Anterior cingulate cortex (tissue), 58 donors: Measurements from ENCODE around the gene PIP4K2C.

Experiments
- DNase-seq, 58 donors: peaks; one replicate each; lab custom pipeline; 2025; lab: John Stamatoyannopoulos, UW

The PIP4K2C gene

DNA sequence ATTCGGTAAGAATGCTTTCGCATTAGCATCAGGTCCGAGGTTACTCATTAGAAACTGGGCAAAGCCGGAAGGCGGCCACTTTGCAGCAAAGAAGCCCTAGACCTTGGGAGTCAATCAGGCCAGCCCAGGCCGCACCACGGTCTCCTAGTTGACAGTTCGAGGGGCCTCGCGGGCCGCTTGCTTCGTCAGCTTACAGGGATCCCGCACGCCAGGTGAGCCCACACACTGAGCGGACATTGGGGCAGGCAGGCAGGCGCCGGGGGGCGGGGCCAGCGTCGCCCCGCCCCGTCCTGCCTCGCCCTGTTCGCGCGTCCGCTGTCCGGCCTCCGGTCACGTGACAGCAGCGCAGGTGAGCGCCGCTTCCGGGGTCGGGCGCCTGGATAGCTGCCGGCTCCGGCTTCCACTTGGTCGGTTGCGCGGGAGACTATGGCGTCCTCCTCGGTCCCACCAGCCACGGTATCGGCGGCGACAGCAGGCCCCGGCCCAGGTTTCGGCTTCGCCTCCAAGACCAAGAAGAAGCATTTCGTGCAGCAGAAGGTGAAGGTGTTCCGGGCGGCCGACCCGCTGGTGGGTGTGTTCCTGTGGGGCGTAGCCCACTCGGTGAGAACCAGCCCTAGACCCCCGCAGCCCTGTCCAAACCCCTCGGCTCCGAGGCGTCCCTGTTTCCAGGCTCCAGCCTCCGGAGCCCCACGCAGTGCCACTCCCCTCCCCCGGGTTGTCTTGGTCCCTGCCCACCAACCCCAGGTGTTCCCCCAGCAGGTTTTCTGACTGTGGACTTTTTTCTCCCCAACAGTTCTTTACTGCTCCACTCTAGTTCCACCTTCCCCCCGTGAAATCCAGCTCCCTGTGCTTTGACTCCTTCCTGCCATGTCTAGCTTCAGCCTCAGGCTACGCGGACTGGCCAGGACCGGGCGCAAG, at the start of gene PIP4K2C:
Gene PIP4K2C, plus strand, starts transcription at position 329 of the 918 bp plus-strand sequence. Its CDS starts 98 bp downstream, at position 427.
- DNase-seq: peak; percentile 27 to 86 (median 69)

DNA sequence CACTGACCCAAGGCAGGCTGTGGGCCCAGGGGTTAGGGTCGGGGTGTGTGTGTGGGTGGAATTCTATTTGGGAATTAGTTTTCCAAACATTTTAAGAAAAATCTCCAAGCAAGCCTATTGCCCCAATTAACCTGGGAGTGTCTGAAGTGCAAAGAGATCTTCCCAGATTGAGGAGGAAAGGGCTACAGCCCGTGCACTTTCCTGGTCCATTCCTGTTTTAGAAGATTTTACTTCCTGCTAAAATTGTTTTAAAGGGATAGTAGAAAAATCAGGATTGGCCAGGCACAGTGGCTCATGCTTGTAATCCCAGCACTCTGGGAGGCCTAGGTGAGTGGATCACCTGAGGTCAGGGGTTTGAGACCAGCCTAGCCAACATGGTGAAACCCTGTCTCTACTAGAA, 49.3 kb upstream of the PIP4K2C start:
- no peak for DNase-seq

DNA sequence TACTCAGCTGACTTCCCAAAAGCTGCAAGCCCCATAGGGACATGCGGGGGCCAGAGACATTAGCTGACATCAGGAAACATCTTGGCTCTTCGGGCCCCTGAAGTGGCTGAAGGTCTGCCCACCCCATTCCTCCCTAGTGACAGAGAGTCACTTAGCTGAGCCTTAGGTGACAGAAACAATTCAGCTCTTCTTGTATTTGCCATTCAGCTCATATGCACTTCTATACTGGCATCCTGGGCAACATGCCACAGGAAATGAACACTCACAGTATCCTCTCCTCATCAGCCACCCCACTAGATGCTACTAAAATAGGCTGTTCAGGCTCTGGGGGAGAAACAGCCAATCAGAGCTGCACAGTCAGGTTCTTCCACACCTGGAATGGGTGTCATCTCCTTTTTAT, 47.4 kb upstream of the PIP4K2C start:
- peak in 26 of 58 donors; percentile 8 to 61 (median 18) for DNase-seq

DNA sequence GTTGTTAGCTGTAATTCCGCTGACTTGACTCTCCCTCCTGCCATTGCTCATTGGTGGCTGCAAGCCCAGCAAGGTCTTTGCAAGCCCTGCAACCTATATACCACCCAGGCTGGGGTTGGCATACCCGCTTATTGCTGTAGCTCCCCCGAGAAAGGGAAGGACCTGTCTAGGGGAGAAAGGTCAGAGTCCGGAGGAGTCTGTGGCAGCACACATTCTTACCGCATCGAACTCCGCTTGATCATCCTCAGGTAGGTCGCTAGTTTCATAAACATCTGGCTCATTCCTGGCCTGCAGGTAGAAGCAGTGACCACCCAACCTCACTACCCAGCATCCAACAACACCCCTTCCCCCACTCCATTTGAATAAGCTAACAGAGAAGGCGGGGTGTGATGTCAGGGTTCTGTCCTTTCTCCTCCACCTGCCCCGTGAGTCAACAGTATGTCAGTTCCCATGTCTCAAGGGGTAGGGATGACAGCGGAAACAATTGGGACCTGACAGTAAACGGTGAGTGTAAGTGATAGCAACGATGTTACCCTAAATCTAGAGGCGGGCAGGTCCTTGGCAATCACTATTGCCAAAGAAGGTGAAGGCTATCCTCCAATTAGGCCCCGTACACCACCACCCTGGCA, 45.1 kb upstream of the PIP4K2C start:
- DNase-seq: no peak

DNA sequence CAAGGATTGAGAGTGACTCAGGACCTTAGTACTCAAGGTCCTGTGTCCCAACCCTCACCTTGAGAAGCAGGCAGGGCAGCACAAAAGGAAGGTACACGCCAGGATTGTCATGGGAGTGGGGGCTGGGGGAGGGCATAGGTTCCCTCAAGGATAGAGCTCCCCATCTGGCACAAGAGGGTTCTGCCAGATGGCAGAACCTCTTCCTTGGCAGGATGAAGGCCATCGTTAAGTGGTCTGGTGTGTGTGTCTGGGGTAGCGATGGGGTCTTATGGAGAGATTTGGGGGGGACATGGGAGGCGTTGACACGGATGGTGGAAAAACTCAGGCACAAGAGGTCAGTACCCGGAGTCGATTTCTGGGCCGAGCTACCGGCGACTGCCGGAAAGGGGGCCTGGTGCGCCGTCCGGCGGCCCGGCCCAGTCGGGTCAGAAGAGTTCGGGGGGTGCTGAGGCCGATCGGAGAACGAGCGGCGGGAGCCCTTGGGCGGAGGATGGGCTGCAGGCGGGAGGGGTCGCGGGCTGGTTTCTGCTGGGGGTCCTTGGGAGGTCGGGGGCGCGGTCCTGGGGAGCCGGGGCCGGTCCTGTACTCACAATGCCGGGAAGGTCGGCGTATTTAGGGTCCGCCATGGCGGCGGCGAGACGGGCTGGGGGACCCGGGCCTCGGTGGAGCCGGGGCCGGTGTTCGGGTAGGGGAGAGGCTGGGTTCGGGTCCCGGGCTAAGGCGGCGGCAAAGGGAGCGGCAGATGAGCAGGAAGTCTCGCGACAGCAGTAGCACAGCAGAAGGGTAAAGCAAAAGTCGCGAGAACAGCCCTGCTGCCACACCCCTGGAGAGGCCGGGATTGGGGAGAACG, 44.3 kb upstream of the PIP4K2C start, which contains the start of gene DCTN2:
Gene DCTN2, minus strand, starts transcription at position 755 of the 850 bp plus-strand sequence. Its CDS starts 129 bp downstream, at position 626.
- peak; percentile 50 to 98 (median 93) for DNase-seq

DNA sequence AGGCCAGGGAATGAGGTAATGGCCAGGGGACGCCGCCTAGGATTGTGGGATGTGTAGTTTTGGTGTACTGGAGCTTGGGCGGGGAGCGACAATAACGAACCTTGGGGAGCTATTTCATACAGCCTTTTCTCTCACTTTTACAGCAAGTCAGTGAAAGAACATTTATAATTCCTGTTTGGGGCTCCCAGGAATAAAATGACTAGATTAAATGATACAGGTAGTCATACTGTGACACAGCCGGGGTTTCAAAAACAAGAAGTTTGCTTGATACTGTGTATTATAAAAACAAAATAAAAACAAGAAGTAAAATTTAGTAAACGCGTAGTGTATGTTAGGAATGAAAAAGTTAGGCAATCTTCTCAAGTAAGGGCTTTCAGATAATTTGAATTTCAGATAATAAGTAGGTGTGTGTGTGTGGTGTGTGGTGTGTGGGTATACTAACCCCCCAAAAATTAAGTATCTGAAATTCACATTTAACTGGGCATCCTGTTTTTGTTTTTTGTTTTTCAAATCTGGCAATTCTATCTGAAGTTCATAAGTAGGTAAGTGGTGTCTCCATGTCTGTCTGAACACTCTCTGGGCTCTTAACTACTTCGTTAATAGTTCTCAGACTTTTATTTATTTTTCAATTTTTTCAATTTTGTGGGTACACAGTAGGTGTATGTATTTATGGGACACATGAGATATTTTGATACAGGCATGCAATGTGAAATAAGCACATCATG, 43.5 kb upstream of the PIP4K2C start:
- DNase-seq: no peak

DNA sequence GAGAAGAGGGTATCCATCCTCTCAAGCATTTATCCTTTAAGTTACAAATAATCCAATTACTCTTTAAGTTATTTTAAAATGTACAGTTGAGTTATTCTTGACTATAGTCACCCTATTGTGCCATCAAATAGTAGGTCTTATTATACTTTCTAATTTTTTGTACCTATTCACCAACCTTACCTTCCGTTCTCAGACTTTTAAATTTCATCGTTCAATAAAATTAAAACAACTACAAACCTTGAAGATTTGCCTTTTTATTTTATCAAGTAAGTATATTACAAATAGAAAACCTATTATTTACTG, 43.0 kb upstream of the PIP4K2C start:
- no peak for DNase-seq

DNA sequence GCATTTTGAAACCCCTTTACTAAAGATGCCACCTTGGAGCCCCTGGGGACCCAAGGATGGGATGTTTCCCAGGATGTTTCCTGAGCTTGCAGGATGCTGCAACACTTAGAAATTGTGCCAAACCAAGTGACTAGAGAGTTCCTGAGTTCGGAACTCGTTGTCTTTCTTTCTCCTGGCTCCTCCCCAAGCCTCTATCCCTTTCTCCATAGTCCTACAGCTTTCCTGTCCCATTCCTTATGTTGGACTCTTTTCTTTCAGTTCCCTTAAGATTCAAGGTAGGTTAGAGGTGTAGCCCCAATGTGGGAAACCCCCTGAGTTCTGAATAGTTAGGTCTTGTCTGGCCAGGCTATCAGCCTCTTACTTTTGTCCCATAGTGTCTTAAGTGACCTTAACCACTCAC, 42.5 kb upstream of the PIP4K2C start:
- DNase-seq: no peak

DNA sequence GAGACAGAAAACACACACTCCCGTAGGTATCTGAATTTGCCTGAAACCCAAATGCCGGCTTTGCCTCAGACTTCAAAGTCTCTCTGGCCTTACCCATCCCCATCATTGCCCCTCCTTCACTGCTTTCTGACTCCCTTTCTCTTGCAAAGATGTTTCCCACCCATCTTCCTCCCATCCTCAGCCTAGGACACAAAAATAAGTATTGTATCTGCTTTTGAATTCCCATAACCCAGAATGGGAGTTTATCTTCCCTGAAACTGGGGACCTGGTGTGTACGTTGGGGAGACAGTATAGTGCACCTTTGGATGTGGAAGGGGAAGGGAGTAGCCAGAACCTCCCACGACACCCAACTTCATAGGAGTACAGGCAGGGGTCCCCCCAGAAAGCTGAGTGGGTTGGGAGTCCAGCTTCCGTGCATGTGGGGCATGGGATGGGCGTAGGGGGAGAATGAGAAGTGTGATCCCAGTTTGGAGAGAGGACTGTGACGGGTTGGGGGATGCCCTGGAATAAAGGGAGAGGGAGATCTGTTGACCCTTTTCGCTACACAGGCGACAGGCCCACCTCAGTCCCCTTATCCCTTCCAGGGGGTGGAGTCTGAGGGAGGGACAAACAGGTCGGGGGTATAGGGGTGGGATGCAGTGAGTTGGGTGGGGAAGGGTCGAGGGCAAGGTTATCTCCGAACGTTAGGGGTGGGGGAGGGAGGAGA, 41.6 kb upstream of the PIP4K2C start:
- peak in 3 of 58 donors; percentile 1 to 61 (median 15) for DNase-seq

DNA sequence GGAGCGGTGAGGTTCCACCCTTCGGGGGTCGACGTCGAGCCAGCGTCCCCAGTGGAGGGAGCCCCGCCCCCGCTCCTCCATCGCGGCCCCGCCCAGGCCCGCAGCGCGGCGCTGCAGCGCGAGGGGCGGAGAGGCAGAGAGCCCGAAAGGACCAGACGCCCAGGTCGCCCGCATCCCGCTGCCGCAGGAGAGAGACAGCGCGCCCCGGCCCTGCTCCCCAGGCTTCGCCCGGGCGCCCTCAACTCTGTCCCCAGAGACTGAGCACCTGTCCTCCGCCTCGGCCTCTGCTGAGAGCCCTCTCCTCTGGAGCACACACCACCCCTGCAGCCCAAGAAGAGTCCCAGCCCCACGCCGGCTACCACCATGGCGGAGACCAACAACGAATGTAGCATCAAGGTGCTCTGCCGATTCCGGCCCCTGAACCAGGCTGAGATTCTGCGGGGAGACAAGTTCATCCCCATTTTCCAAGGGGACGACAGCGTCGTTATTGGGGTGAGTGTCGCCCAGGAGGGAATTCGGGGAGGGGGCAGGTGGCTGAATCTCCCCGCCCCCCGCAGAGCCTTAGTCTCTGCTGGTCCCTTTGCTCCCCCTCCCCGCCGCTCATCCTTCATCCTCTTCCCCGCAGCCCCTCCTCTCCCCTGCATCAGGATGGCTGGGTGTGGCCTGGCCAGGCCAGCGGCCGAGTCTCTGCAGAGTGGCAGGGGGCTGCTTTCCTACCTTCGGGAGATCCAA, 40.9 kb upstream of the PIP4K2C start, which contains the start of gene KIF5A:
Gene KIF5A, plus strand, starts transcription at position 136 of the 732 bp plus-strand sequence. Its CDS starts 228 bp downstream, at position 364.
- peak in 51 of 58 donors; percentile 11 to 83 (median 44) for DNase-seq

DNA sequence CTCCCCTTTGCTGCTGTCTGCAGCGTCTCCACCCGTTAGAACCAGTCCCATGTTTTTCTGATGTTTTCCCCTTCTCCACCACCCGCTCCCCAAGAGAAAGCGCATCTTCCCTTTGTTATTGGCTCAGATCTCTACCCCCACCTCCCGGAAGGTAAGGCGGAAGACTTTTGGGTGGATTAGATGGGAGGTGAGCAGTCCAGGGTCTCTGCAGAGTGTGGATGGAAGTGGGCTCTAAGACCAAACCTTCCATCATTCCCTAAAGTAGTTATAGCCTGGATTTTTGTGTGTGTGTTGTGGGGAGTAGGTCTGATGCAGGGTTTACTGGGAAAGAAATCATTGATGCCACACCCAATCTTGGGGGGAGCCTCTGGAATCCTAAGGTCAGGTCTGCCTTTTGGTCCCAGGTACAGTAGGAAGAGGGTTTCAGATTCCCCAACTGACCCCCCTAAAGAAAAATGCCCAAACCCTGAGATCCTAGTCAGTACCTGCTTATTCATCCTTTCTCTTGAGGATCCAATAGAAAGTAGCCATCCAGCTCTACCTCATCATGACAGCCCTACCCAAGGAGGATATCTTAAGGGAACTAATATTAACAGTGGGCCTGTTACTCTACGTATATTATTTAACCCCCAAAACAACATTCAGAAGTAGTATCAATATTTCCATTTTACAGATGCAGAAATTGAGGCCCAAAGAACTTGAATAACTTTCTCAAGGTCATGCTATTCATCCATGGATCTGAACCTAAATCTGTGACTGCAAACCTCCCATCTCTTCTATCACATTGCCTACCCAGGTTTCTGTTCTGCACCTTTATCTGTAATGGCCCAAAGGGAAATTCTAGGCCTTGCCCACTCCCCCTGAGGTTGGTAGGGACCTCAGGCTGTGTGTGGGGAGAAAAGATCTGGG, 40.1 kb upstream of the PIP4K2C start:
- peak in 1 of 58 donors; percentile 44 for DNase-seq

DNA sequence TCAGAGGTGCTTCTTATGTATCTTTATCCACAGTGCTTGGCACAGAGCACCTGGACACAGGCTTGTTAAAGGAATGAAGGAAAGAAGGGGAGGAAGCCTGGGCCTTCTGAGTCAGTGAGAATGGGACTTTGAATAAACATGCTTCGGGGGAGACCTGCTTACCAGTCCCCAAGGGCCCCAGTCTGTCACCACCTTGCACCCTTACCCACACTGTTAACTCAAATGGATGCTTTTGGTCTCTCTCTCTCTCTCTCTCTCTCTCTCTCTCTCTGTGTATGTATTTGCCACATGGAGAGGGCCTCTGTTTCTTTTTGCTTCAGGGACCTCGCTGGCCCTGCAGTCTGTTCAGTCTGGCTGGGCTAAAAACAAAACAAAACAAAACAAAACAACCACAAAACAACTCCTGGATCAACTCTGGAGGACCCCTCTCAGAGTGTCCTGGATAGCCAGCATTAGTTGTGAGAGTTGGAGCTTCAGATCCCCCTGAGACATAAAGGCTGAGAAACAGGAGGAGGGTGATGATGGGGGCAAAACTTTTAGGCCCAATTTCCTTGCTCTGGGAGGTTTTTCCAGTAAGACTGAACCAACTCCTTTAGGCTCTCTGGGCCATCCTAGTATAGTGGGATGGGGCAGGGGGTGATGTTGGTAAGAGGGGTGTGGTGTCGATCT, 39.2 kb upstream of the PIP4K2C start:
- no peak for DNase-seq

DNA sequence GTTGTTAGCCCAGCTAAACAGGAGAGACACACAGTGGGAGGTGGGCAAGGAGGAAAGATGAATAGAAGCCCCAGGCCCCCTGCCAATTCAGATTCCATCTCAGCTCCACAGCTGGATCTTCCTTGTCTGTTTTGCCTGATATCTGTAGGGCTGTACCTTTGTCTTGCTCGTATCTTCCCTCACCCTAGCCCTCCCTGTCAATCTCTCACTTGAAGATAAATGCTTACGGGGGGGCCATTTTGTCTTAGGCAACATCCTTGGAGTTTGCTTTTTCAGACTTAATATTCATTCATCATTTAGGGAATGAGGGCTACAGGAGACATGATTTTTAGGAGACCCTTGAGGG, 38.7 kb upstream of the PIP4K2C start:
- DNase-seq: no peak

DNA sequence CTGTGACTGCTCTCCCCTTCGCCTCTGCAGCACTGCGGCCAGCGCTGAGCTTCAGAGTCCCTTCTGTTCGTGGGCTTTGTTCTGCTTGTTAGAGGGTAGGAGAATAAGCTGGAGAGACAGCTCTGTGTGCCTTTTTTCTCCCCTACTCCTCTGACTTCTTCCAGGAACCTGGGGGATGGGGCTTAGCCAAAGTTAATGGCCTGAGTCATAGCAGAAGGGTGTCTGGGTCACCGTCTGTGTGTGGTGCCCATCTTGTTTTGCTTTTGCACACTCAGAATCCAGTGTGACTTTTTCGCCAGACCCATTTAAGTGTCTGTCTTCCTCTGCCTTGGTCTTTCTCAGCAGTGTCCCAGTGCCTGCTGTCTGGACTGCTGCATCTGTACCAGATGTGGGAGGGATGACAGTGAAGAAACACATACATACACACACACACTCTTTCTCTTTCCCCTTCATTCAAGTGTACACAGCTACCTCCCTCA, 38.1 kb upstream of the PIP4K2C start:
- DNase-seq: no peak

DNA sequence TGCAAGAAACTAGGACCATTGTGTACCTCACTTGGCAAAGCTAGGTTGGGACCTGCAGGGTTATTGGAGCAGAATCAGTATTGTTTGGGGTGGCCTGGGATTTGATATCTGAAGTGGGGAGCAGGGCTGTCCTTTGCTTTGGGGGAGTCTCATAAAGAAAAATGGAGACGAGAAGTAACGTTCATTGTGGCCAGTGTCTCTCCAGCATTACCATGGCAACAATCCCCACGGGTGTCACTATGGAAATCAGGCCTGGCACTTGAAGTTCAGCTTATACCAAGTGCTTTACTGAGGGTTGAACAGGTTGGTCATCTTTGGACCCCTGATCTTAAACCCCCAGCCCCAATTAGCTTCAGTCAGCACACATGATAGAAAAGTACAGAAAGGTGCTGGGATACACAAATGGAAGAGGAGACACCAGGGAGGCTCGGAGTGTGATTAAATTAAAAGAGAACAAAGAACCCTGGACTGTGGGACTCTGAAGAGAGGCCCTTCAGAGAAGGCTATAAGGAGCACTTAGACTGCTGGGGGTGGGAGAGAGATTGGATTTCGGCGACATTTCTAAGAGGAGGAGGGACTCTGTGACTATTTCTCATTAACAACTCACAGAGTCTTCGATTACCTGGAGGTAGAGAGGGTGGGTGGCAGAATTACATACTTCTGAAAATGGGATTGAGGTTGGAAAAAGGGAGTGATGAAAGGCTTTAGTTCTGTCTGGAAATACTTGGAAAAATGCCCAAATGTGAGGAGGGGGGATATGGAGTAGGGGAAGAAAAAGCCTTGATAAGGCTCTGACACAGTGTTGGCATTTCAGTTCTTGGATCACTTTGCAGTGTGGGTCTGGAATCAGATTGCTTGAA, 37.4 kb upstream of the PIP4K2C start:
- peak in 1 of 58 donors; percentile 24 for DNase-seq

DNA sequence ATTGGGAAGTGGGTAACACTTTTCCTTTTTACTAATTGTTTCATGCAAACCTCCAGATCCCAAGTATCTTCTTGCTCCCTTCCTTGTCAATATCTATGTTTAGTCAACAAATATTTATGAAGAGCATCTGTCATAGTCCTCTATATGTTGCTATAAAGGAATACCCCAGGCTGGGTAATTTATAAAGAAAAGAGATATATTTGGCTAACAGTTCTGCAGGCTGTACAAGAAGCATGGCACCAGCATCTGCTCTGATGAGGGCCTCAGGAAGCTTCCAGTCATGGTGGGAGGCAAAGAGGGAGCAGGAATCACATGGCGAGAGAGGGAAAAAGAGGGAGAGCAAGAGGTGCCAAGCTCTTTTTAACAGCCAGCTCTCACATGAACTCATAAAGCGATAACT, 36.5 kb upstream of the PIP4K2C start:
- DNase-seq: no peak
